DOHH2 (cell line): Measurements from ENCODE around the gene NOTCH1.
"Not testable (repeated sequence)": the region's sequence is repeated elsewhere in the genome, so short reads cannot be mapped to it uniquely, and the experiment has no call there.

Source experiments
- H3F3A ChIP-seq: fragments of 200-600 bp; sonication (generic), shearing (Covaris generic); 2 replicates; pipeline ENCODE4 v1.6.0; 2016; ENCODE audit warnings: antibody characterized with exemption, mild to moderate bottlenecking; ENCODE audit not compliant: control insufficient read depth, insufficient read depth
- H3K27ac ChIP-seq: fragments of 200-600 bp; sonication (generic); 2 replicates; pipeline ENCODE4 v1.5.1; 2014; ENCODE audit warnings: low read depth, mild to moderate bottlenecking, low read length, moderate library complexity
- H3K27me3 ChIP-seq: fragments of 200-600 bp; sonication (generic); 2 replicates; pipeline ENCODE4 v1.6.1; 2014; ENCODE audit warnings: mild to moderate bottlenecking, low read length, mixed read lengths; ENCODE audit not compliant: control insufficient read depth
- H3K36me3 ChIP-seq: fragments of 200-600 bp; sonication (generic); 2 replicates; pipeline ENCODE4 v1.6.1; 2014; ENCODE audit warnings: mild to moderate bottlenecking, low read length, moderate library complexity, mixed read lengths; ENCODE audit not compliant: control insufficient read depth
- H3K4me1 ChIP-seq: fragments of 200-600 bp; sonication (generic); 2 replicates; pipeline ENCODE4 v1.6.1; 2014; ENCODE audit warnings: mild to moderate bottlenecking, low read length, mixed read lengths; ENCODE audit not compliant: control insufficient read depth
- H3K4me2 ChIP-seq: fragments of 200-600 bp; sonication (generic); 2 replicates; pipeline ENCODE4 v1.6.0; 2014; ENCODE audit warnings: mild to moderate bottlenecking, low read length, moderate library complexity
- H3K4me3 ChIP-seq: fragments of 200-600 bp; sonication (generic); 2 replicates; pipeline ENCODE4 v1.5.1; 2014; ENCODE audit warnings: mild to moderate bottlenecking, low read length, mixed read lengths
- H3K79me2 ChIP-seq: fragments of 200-600 bp; sonication (generic); 2 replicates; pipeline ENCODE4 v1.6.1; 2014; ENCODE audit warnings: mild to moderate bottlenecking, low read length, mixed read lengths; ENCODE audit not compliant: control insufficient read depth
- H3K9me2 ChIP-seq: fragments of 200-600 bp; sonication (generic); replicated peaks from 2 replicates; pipeline ENCODE4 v1.6.1; 2014; ENCODE audit warnings: mild to moderate bottlenecking, low read length, mixed read lengths; ENCODE audit not compliant: control insufficient read depth
- H3K9me3 ChIP-seq: fragments of 200-600 bp; sonication (generic); 2 replicates; pipeline ENCODE4 v1.6.1; 2014; ENCODE audit warnings: antibody characterized with exemption, low read length, mixed read lengths; ENCODE audit not compliant: control insufficient read depth, insufficient read depth
- H4K20me1 ChIP-seq: fragments of 200-600 bp; sonication (generic); 2 replicates; pipeline ENCODE4 v1.6.0; 2014; ENCODE audit warnings: low read depth, mild to moderate bottlenecking, antibody characterized with exemption, low read length, moderate library complexity; ENCODE audit not compliant: control insufficient read depth, insufficient read depth
- EZH2phosphoT487 ChIP-seq: fragments of 200-600 bp; sonication (generic); IDR thresholded peaks from 2 replicates; pipeline ENCODE4 v1.6.1; 2017; ENCODE audit warnings: borderline replicate concordance, mild to moderate bottlenecking, antibody characterized with exemption, low read length, moderate library complexity, mixed read lengths
- TF ChIP-seq, protein P1 (sequence below): fragments of 200-600 bp; sonication (generic); IDR thresholded peaks from one replicate; pipeline ENCODE4 v1.5.1; 2014; ENCODE audit warnings: antibody characterized with exemption, mild to moderate bottlenecking, low read depth, low read length; ENCODE audit not compliant: poor library complexity, severe bottlenecking

NOTCH1 gene

DNA sequence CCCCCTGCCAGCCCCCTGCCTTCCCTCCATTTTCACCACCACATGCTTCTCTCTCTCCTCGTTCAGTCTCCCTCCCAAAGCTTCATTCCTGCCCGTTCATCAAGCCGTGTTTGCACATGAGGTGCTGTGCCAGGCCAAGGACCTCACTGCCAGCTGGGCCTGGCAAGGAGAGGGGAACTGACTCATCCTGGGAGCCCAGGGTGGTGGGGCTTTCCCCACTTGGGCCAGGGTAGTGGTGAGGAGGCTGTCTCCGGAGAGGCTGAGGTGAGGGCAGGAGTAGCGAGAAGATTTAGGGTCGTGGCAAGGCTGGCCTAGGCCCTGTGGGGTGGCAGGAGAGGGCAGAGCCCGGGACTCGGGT is 30.4 kb upstream of the NOTCH1 start:
- no peak overlapping the region for H3K27ac ChIP-seq
- H3K9me2 ChIP-seq, result no peaks in the 10 kb centered on the region
- H3K27me3 ChIP-seq, result peaks cover 22% of the 10 kb centered on the region
- H3K36me3 ChIP-seq, result no peaks in the 10 kb centered on the region
- H3K4me2 ChIP-seq, result no peak overlapping the region
- H3K4me1 ChIP-seq, result peaks cover 8% of the 10 kb centered on the region
- TF ChIP-seq, protein P1, sequence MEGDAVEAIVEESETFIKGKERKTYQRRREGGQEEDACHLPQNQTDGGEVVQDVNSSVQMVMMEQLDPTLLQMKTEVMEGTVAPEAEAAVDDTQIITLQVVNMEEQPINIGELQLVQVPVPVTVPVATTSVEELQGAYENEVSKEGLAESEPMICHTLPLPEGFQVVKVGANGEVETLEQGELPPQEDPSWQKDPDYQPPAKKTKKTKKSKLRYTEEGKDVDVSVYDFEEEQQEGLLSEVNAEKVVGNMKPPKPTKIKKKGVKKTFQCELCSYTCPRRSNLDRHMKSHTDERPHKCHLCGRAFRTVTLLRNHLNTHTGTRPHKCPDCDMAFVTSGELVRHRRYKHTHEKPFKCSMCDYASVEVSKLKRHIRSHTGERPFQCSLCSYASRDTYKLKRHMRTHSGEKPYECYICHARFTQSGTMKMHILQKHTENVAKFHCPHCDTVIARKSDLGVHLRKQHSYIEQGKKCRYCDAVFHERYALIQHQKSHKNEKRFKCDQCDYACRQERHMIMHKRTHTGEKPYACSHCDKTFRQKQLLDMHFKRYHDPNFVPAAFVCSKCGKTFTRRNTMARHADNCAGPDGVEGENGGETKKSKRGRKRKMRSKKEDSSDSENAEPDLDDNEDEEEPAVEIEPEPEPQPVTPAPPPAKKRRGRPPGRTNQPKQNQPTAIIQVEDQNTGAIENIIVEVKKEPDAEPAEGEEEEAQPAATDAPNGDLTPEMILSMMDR, result no peak
- no peak for TF ChIP-seq EZH2phosphoT487
- no peaks in the 10 kb centered on the region for H3K79me2 ChIP-seq
- H3K4me3 ChIP-seq, result no peak overlapping the region
- H3K9me3 ChIP-seq, result peaks cover 2% of the 10 kb centered on the region; the same call in 1 of the 2 replicates
- H4K20me1 ChIP-seq, result 0 out of 2 replicates have a peak, but pooled peaks cover 3% of the 10 kb centered on the region
- H3F3A ChIP-seq, result no peaks in the 10 kb centered on the region

DNA sequence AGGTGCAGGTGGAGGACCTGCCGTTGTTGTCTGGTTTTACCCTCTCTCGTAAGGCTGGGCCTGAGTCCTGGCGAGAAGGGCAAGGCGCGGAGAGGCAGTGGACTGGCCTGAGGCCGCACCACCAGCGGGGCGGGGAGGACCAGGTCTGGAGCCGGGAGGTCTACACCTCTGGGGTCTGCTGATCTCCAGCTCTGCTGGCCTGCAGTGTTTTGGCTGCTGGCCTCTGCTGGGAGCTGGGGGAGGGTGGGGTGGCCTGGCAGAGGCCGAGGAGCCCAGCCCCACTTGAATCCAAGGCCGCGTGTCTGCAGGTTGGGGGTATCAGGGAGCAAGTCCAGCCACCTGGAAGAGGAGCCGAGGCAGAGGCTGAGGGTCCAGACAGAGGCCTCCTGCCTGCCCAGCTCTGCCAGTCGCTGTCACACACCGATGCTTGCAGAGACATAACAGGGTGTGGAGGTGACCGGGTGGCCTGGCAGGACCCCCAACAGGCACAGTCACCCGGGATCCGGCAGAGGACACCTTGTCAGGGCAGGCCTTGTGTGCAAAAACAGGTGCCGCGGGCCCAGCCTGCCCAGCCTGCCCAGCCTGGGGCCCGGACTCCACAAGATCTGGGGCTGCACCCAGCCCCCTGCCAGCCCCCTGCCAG is 29.9 kb upstream of the NOTCH1 start:
- Histone ChIP-seq H3K4me3 (no peak overlapping the region), H3K9me3 (no peaks in the 10 kb centered on the region), H3K9me2 (no peaks in the 10 kb centered on the region), H4K20me1 (0 out of 2 replicates have a peak, but pooled peaks cover 3% of the 10 kb centered on the region), H3K4me1 (peaks cover 8% of the 10 kb centered on the region), H3K4me2 (no peak overlapping the region), H3K79me2 (no peaks in the 10 kb centered on the region), H3F3A (no peaks in the 10 kb centered on the region), H3K27ac (no peak overlapping the region), H3K36me3 (no peaks in the 10 kb centered on the region), H3K27me3 (peaks cover 22% of the 10 kb centered on the region)
- TF ChIP-seq, protein P1, result no peak
- TF ChIP-seq EZH2phosphoT487, result no peak

DNA sequence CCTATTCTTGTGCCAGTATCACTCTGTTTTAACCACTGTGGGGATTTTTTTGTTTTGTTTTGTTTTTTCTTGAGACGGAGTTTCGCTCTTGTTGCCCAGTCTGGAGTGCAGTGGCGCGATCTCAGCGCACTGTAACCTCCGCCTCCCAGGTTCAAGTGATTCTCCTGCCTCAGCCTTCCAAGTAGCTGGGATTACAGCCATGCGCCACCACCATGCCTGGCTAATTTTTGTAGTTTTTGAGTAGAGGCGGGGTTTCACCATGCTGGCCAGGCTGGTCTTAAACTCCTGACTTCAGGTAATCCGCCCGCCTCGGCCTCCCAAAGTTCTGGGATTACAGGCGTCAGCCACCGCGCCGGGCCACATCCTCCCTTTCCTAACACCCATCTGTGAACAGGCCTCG is 28.8 kb upstream of the NOTCH1 start:
- H3K4me2 ChIP-seq, H3K4me1 ChIP-seq, H3K79me2 ChIP-seq, H3K9me2 ChIP-seq, H3K27ac ChIP-seq, H3K4me3 ChIP-seq, H4K20me1 ChIP-seq, H3K9me3 ChIP-seq, H3F3A ChIP-seq, H3K36me3 ChIP-seq: not testable (repeated sequence)
- H3K27me3 ChIP-seq, result peaks cover 22% of the 10 kb centered on the region

DNA sequence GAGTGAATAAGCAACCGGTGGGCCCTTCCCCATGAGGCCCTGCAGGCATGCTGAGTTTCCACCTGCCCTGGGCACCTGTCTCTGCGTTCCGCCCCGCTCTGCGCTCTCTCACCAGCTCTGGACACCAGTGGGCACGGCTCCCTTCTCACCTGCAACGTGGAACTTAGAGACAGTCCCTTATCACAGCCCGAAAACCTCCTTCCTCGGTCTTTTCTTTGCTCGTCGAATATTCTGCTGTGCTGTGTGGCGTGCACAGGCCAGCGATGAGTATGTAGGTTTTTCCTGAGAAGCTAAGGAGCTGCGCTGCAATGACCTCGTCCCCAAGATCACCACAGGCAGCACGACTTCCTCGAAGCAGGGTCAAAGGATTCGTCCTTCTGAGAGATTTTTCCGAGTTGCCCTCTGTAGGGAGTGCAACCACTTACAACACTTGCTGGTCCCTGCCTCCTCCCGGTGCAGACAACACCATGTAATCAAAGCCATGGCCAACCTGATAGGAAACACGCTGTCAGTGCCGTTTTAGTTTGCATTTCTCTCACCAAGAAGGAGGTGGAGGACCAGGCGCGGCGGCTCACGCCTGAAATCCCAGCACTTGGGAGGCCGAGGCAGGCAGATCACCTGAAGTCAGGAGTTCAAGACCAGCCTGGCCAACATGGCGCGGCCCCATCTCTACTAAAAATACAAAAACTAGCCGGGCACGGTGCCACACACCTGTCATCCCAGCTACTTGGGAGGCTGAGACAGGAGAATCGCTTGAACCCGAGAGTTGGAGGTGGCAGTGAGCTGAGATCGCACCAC is 27.2 kb upstream of the NOTCH1 start:
- TF ChIP-seq, protein P1, result no peak
- TF ChIP-seq EZH2phosphoT487, result no peak
- Histone ChIP-seq H3K4me1 (no peaks in the 10 kb centered on the region), H4K20me1 (no peaks in the 10 kb centered on the region), H3K9me2 (no peaks in the 10 kb centered on the region), H3K79me2 (no peaks in the 10 kb centered on the region), H3K27me3 (peaks cover 22% of the 10 kb centered on the region), H3K4me3 (no peak overlapping the region), H3K36me3 (no peaks in the 10 kb centered on the region), H3K4me2 (no peak overlapping the region), H3K9me3 (no peaks in the 10 kb centered on the region), H3K27ac (no peak overlapping the region), H3F3A (no peaks in the 10 kb centered on the region)
